ENCODE measurements around the gene DYRK4. TPM values are rescaled to one million over a fixed set of nuclear protein-coding genes. Genes with fewer than 3 reads are reported as not detected.

The DYRK4 gene
- total and polyA plus RNA-seq, 2 of the 8 experiments (the other 6 are each of a cell fraction or from before 2014, with no cell fraction given), result 10.5 to 11.4 TPM

DNA sequence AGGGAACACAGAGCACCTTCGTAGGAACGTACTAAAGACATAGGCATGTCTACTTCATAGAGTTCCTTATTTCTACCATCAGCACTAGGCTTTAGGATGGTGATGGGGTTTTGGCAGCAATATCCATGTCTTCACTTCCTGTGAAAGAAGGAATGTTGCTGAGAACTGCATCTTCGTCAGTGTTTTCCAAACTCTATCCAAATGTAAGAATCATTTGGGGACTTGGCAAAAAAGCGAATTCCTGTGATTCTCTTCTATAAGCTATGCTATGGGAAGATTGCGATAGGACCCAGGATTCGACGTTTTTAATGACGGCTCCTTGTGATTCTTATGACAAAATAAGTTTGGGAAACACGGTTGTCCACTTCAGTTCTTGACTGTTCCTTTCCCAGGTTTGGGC, 47.1 kb downstream of the DYRK4 start:
- H3K56ac ChIP-seq (replicated peaks; ENCODE audit: insufficient read length, low read depth, low read length), result no peak overlapping the region
- DNase-seq (ENCODE audit: low read depth in 1 of 2, low spot score in 2 of 2), result no peak
- H2AK5ac ChIP-seq (ENCODE audit: low read depth, low read length), result no peak overlapping the region
- H3K27me3 ChIP-seq (replicated peaks in 1 of 4; ENCODE audit: control insufficient read depth in 3 of 4, extremely low read depth in 1 of 4, insufficient read depth in 3 of 4, low read length in 3 of 4), result no peaks in the 10 kb centered on the region
- H4K20me1 ChIP-seq (replicated peaks in 1 of 2; ENCODE audit: control insufficient read depth in 1 of 2, insufficient read depth in 2 of 2, low read length in 2 of 2), result no peaks in the 10 kb centered on the region
- H3K4me1 ChIP-seq (replicated peaks in 1 of 4; ENCODE audit: control insufficient read depth in 3 of 4, insufficient read depth in 4 of 4, low read length in 3 of 4), result no peaks in the 10 kb centered on the region
- H2BK20ac ChIP-seq (ENCODE audit: low read length), result no peak overlapping the region
- H3K79me1 ChIP-seq (ENCODE audit: low read depth, low read length), result no peaks in the 10 kb centered on the region
- H3K27ac ChIP-seq (ENCODE audit: low read depth, low read length), result no peak overlapping the region
- no peak overlapping the region for H4K91ac ChIP-seq (replicated peaks; ENCODE audit: insufficient read length, low read length)
- CTCF ChIA-PET (ENCODE audit: partially characterized antibody), result interaction anchor here (1.3 kb wide), 1 partner anchor 46 kb away, joined by 3 read pairs; no protein-coding TSS in a partner anchor
- 88% methylated on average over 9 of the region's 9 CpGs; no CpG with 5 or more reads in 1 of the 2 experiments for WGBS, 2 experiments (ENCODE audit: extremely low coverage in 1 of 2, insufficient coverage in 1 of 2, insufficient read length in 1 of 2, insufficient replicate concordance in 2 of 2, low coverage in 1 of 2, low lambda C conversion rate in 2 of 2, missing lambda C conversion rate in 1 of 2)
- H3K4ac ChIP-seq (replicated peaks; ENCODE audit: insufficient read length, low read depth, low read length), result no peak overlapping the region
- H3K18ac ChIP-seq (ENCODE audit: extremely low read depth, low read length), result no peak overlapping the region
- no peak overlapping the region for H3K4me3 ChIP-seq (ENCODE audit: extremely low read depth in 1 of 4, insufficient read depth in 2 of 4, low read depth in 3 of 4, low read length in 4 of 4)
- POLR2A ChIA-PET (ENCODE audit: partially characterized antibody), result no interaction called here
- no peak overlapping the region for H3K4me2 ChIP-seq (ENCODE audit: insufficient read depth in 1 of 2, low read depth in 2 of 2, low read length in 2 of 2)
- H2BK5ac ChIP-seq (ENCODE audit: low read depth, low read length), result no peak overlapping the region
- no peak overlapping the region for H2BK120ac ChIP-seq (replicated peaks; ENCODE audit: low read depth, low read length)
- no peak overlapping the region for H3K9ac ChIP-seq (replicated peaks in 1 of 4; ENCODE audit: extremely low read depth in 1 of 4, low read depth in 3 of 4, low read length in 3 of 4)
- no peak overlapping the region for H2BK15ac ChIP-seq (ENCODE audit: low read length)
- no peak overlapping the region for H3K14ac ChIP-seq (ENCODE audit: insufficient read length)
- H4K5ac ChIP-seq (ENCODE audit: insufficient read length, low read depth, low read length), result no peak overlapping the region
- TF ChIP-seq FOSL1 (IDR thresholded peaks at IDR 0.05; ENCODE audit: insufficient read depth, low read depth, low read length), result no peak
- TF ChIP-seq HDAC2 (IDR thresholded peaks at IDR 0.05; ENCODE audit: borderline replicate concordance in 1 of 2, low read depth in 2 of 2, low read length in 2 of 2), result no peak
- no peak for TF ChIP-seq SP1 (IDR thresholded peaks at IDR 0.05; ENCODE audit: low read depth, low read length)
- TF ChIP-seq CHD1 (IDR thresholded peaks at IDR 0.05; ENCODE audit: low read depth, low read length), result no peak
- TF ChIP-seq BACH1 (IDR thresholded peaks at IDR 0.05; ENCODE audit: low read length), result no peak
- TF ChIP-seq, protein P1, sequence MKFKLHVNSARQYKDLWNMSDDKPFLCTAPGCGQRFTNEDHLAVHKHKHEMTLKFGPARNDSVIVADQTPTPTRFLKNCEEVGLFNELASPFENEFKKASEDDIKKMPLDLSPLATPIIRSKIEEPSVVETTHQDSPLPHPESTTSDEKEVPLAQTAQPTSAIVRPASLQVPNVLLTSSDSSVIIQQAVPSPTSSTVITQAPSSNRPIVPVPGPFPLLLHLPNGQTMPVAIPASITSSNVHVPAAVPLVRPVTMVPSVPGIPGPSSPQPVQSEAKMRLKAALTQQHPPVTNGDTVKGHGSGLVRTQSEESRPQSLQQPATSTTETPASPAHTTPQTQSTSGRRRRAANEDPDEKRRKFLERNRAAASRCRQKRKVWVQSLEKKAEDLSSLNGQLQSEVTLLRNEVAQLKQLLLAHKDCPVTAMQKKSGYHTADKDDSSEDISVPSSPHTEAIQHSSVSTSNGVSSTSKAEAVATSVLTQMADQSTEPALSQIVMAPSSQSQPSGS (IDR thresholded peaks at IDR 0.05; ENCODE audit: low read length), result no peak
- TF ChIP-seq POLR2A (IDR thresholded peaks at IDR 0.05; ENCODE audit: control extremely low read depth in 1 of 2, low read depth in 2 of 2, low read length in 2 of 2), result no peak
- TF ChIP-seq KDM5A (IDR thresholded peaks at IDR 0.05; ENCODE audit: low read length), result no peak
- no peak for FAIRE-seq
- H3K23ac ChIP-seq (ENCODE audit: insufficient read length), result no peak overlapping the region
- no peaks in the 10 kb centered on the region for H3K23me2 ChIP-seq (ENCODE audit: low read depth, low read length)
- no peak overlapping the region for H4K8ac ChIP-seq (ENCODE audit: extremely low read depth, insufficient read depth, low read length)
- no peak overlapping the region for H2AFZ ChIP-seq (ENCODE audit: low read length)
- 0 out of 4 replicates have a peak, but pooled peaks cover 0 to 2% of the 10 kb centered on the region in 2 experiments for H3K79me2 ChIP-seq (ENCODE audit: control insufficient read depth in 1 of 2, insufficient read depth in 2 of 2, low read length in 2 of 2)
- no peaks in the 10 kb centered on the region for H3K9me3 ChIP-seq (ENCODE audit: insufficient read depth in 2 of 2, low read depth in 1 of 2, low read length in 1 of 2)
- H3K36me3 ChIP-seq (ENCODE audit: control insufficient read depth in 2 of 4, insufficient read depth in 4 of 4, low read length in 3 of 4), result peaks cover 0 to 8% (median 1%) of the 10 kb centered on the region in 4 experiments; a peak in 2 of 8 replicates
- H2BK12ac ChIP-seq (ENCODE audit: low read depth, low read length), result no peak overlapping the region

Measured in H1 (cell line).